H1 (cell line): Measurements from ENCODE around the gene RNF4. TPM values are rescaled to one million over a fixed set of nuclear protein-coding genes. Genes with fewer than 3 reads are reported as not detected.

Experiments used
- CTCF ChIA-PET: fragments of 300-600 bp; sonication (Branson Sonifier 250); formaldehyde crosslinking; loops from one replicate; lab custom pipeline; 2021; ENCODE audit not compliant: partially characterized antibody; lab: Charles Lee
- POLR2A ChIA-PET: fragments of 300-600 bp; sonication (Branson Sonifier 250); formaldehyde crosslinking; loops from one replicate; lab custom pipeline; 2021; ENCODE audit warnings: inconsistent platforms; ENCODE audit not compliant: partially characterized antibody; lab: Charles Lee
- DNase-seq, 2 experiments: peaks; one replicate each; pipeline versions ENCODE4 v3.0.0 to v3.0.0-alpha.2; 2010 to 2022; ENCODE audit warnings: low spot score in 2 of 2, low read depth in 1 of 2, mixed read lengths in 1 of 2
- FAIRE-seq: peaks from 2 replicates; lab custom pipeline; 2011; peaks lifted over from hg19 to GRCh38; lab: Jason Lieb, UNC
- H2AFZ ChIP-seq: 2 replicates; pipeline ENCODE4 v1.8.1; 2012; ENCODE audit warnings: low read length, inconsistent platforms
- H2AK5ac ChIP-seq: 2 replicates; pipeline ENCODE4 v1.6.1; 2013; ENCODE audit warnings: low read depth, low read length
- H2BK120ac ChIP-seq: replicated peaks from 2 replicates; pipeline ENCODE3; 2013; ENCODE audit warnings: low read depth, low read length, inconsistent platforms
- H2BK12ac ChIP-seq: 2 replicates; pipeline ENCODE4 v1.6.1; 2013; ENCODE audit warnings: low read depth, low read length
- H2BK15ac ChIP-seq: 2 replicates; pipeline ENCODE4 v1.6.1; 2013; ENCODE audit warnings: low read length
- H2BK20ac ChIP-seq: 2 replicates; pipeline ENCODE4 v1.6.1; 2013; ENCODE audit warnings: low read length
- H2BK5ac ChIP-seq: 2 replicates; pipeline ENCODE4 v1.6.1; 2013; ENCODE audit warnings: low read depth, low read length
- H3K14ac ChIP-seq: 2 replicates; pipeline ENCODE4 v1.6.1; 2013; ENCODE audit warnings: inconsistent platforms; ENCODE audit not compliant: insufficient read length
- H3K18ac ChIP-seq: 2 replicates; pipeline ENCODE4 v1.6.1; 2013; ENCODE audit warnings: low read length; ENCODE audit errors: extremely low read depth
- H3K23ac ChIP-seq: 2 replicates; pipeline ENCODE4 v1.6.1; 2013; ENCODE audit warnings: inconsistent platforms; ENCODE audit not compliant: insufficient read length
- H3K23me2 ChIP-seq: 2 replicates; pipeline ENCODE4 v1.6.1; 2013; ENCODE audit warnings: low read depth, low read length
- H3K27ac ChIP-seq: 2 replicates; pipeline ENCODE4 v1.6.1; 2011; ENCODE audit warnings: low read depth, low read length, inconsistent platforms
- H3K27me3 ChIP-seq, 4 experiments: replicated peaks in 1 of 4; 1 replicate in 1 of 4; 2 replicates in 3 of 4; pipeline versions ENCODE4 v1.6.1 to v1.8.1; 2011 to 2013; ENCODE audit warnings: low read length in 3 of 4, mild to moderate bottlenecking in 3 of 4, inconsistent platforms in 2 of 4, mixed read lengths in 2 of 4, moderate library complexity in 1 of 4; ENCODE audit not compliant: control insufficient read depth in 3 of 4, insufficient read depth in 3 of 4; ENCODE audit errors: extremely low read depth in 1 of 4
- H3K36me3 ChIP-seq, 4 experiments: 2 replicates each; pipeline versions ENCODE4 v1.6.1 to v1.8.1; 2011 to 2013; ENCODE audit warnings: mild to moderate bottlenecking in 4 of 4, low read length in 3 of 4, moderate library complexity in 2 of 4, control low read depth in 1 of 4, inconsistent platforms in 1 of 4; ENCODE audit not compliant: insufficient read depth in 4 of 4, control insufficient read depth in 2 of 4
- H3K4ac ChIP-seq: replicated peaks from 2 replicates; pipeline ENCODE3; 2013; ENCODE audit warnings: low read length, low read depth, mixed read lengths, inconsistent platforms; ENCODE audit not compliant: insufficient read length
- H3K4me1 ChIP-seq, 4 experiments: replicated peaks in 1 of 4; 1 replicate in 1 of 4; 2 replicates in 3 of 4; pipeline versions ENCODE4 v1.6.1 to v1.8.1; 2011 to 2013; ENCODE audit warnings: low read length in 3 of 4, inconsistent platforms in 2 of 4, mixed read lengths in 1 of 4; ENCODE audit not compliant: insufficient read depth in 4 of 4, control insufficient read depth in 3 of 4
- H3K4me2 ChIP-seq, 2 experiments: 2 replicates each; pipeline versions ENCODE4 v1.6.1 to v1.8.1; 2011 to 2013; ENCODE audit warnings: low read depth in 2 of 2, low read length in 2 of 2, control low read depth in 1 of 2, inconsistent platforms in 1 of 2, mild to moderate bottlenecking in 1 of 2; ENCODE audit not compliant: insufficient read depth in 1 of 2
- H3K4me3 ChIP-seq, 4 experiments: fragments of 200-600, 300-600 bp in 1 of 4; sonication (generic), shearing (Covaris generic), sonication (Bioruptor Twin) in 1 of 4; 2 replicates each; pipeline versions ENCODE4 v1.5.1 to v1.8.1; 2011 to 2016; ENCODE audit warnings: low read length in 4 of 4, low read depth in 3 of 4, control low read depth in 2 of 4, inconsistent platforms in 2 of 4, mild to moderate bottlenecking in 2 of 4, mixed read lengths in 1 of 4, moderate library complexity in 1 of 4; ENCODE audit not compliant: insufficient read depth in 2 of 4; ENCODE audit errors: extremely low read depth in 1 of 4
- H3K56ac ChIP-seq: replicated peaks from 2 replicates; pipeline ENCODE3; 2013; ENCODE audit warnings: low read depth, mild to moderate bottlenecking, mixed read lengths, low read length, inconsistent platforms; ENCODE audit not compliant: insufficient read length
- H3K79me1 ChIP-seq: 2 replicates; pipeline ENCODE4 v1.6.1; 2013; ENCODE audit warnings: low read depth, low read length, control low read depth
- H3K79me2 ChIP-seq, 2 experiments: 2 replicates each; pipeline versions ENCODE4 v1.6.1 to v1.8.1; 2012 to 2013; ENCODE audit warnings: low read length in 2 of 2, mild to moderate bottlenecking in 2 of 2, inconsistent platforms in 1 of 2; ENCODE audit not compliant: insufficient read depth in 2 of 2, control insufficient read depth in 1 of 2
- H3K9ac ChIP-seq, 4 experiments: replicated peaks in 1 of 4; 1 replicate in 1 of 4; 2 replicates in 3 of 4; pipeline versions ENCODE4 v1.6.1 to v1.8.1; 2011 to 2013; ENCODE audit warnings: low read depth in 3 of 4, low read length in 3 of 4, control low read depth in 2 of 4, mild to moderate bottlenecking in 2 of 4, moderate library complexity in 2 of 4, inconsistent platforms in 1 of 4; ENCODE audit errors: extremely low read depth in 1 of 4
- H3K9me3 ChIP-seq, 2 experiments: 2 replicates each; pipeline versions ENCODE4 v1.6.1 to v1.8.1; 2012 to 2013; ENCODE audit warnings: mild to moderate bottlenecking in 2 of 2, moderate library complexity in 2 of 2, control low read depth in 1 of 2, inconsistent platforms in 1 of 2, low read depth in 1 of 2, low read length in 1 of 2, mixed read lengths in 1 of 2; ENCODE audit not compliant: insufficient read depth in 2 of 2
- H4K20me1 ChIP-seq, 2 experiments: replicated peaks in 1 of 2; 2 replicates each; pipeline versions ENCODE3 to v1.8.1; 2011 to 2013; ENCODE audit warnings: inconsistent platforms in 2 of 2, low read length in 2 of 2, mild to moderate bottlenecking in 1 of 2; ENCODE audit not compliant: insufficient read depth in 2 of 2, control insufficient read depth in 1 of 2
- H4K5ac ChIP-seq: 2 replicates; pipeline ENCODE4 v1.6.1; 2013; ENCODE audit warnings: low read length, low read depth, mixed read lengths, inconsistent platforms; ENCODE audit not compliant: insufficient read length
- H4K8ac ChIP-seq: 2 replicates; pipeline ENCODE4 v1.8.0; 2013; ENCODE audit warnings: mild to moderate bottlenecking, moderate library complexity, low read length, inconsistent platforms; ENCODE audit not compliant: insufficient read depth; ENCODE audit errors: extremely low read depth
- H4K91ac ChIP-seq: replicated peaks from 2 replicates; pipeline ENCODE3; 2013; ENCODE audit warnings: low read length, mixed read lengths, inconsistent platforms; ENCODE audit not compliant: insufficient read length
- EGR1 ChIP-seq: IDR thresholded peaks from 2 replicates; pipeline ENCODE4 v1.6.1; 2011; ENCODE audit warnings: low read depth, low read length, borderline replicate concordance
- EZH2 ChIP-seq: fragments of 200-600 bp; sonication (generic); IDR thresholded peaks from 2 replicates; pipeline ENCODE4 v1.7.1; 2012; ENCODE audit warnings: low read depth, mild to moderate bottlenecking, moderate library complexity, low read length, inconsistent platforms; ENCODE audit not compliant: severe bottlenecking
- FOSL1 ChIP-seq: IDR thresholded peaks from 2 replicates; pipeline ENCODE4 v1.6.1; 2011; ENCODE audit warnings: mild to moderate bottlenecking, low read depth, low read length, moderate library complexity; ENCODE audit not compliant: insufficient read depth
- JUN ChIP-seq: IDR thresholded peaks from 2 replicates; pipeline ENCODE4 v1.6.1; 2011; ENCODE audit warnings: low read depth, mild to moderate bottlenecking, improper control_type of control experiment, low read length
- NRF1 ChIP-seq: IDR thresholded peaks from 2 replicates; pipeline ENCODE4 v1.6.1; 2011; ENCODE audit warnings: mild to moderate bottlenecking, low read depth, low read length, improper control_type of control experiment
- RAD21 ChIP-seq, 2 experiments: IDR thresholded peaks in 1 of 2; conservative IDR thresholded peaks in 1 of 2; 2 replicates each; pipeline ENCODE4 v1.6.1; 2011; ENCODE audit warnings: low read depth in 2 of 2, low read length in 2 of 2, improper control_type of control experiment in 1 of 2, inconsistent platforms in 1 of 2, mild to moderate bottlenecking in 1 of 2, moderate library complexity in 1 of 2
- WGBS, 2 experiments: shearing (Covaris generic) in 1 of 2; methylation state at CpG; one replicate each; pipeline versions ENCODE4 v1.1.6 to v1.1.7; 2013 to 2015; ENCODE audit warnings: low lambda C conversion rate in 2 of 2, mixed read lengths in 2 of 2, inconsistent platforms in 1 of 2, low coverage in 1 of 2, missing lambda C conversion rate in 1 of 2; ENCODE audit not compliant: insufficient replicate concordance in 2 of 2, insufficient coverage in 1 of 2, insufficient read length in 1 of 2; ENCODE audit errors: extremely low coverage in 1 of 2, missing lambda C conversion rate in 1 of 2; 5-methylcytosine and 5-hydroxymethylcytosine counted together
- polyA plus RNA-seq, 7 experiments: library from polyadenylated mRNA; depleted of rRNA in 3 of 7; stranded (reverse) in 5 of 7; unstranded in 2 of 7; fragments of >200 nt in 5 of 7; fragments of 200-250 nt in 2 of 7; gene quantifications; 1 replicate in 5 of 7; 2 replicates in 1 of 7; 4 replicates in 1 of 7; pipeline versions ENCODE4 v1.2.1 to v1.2.3, GENCODE V29; 2011 to 2013; ENCODE audit warnings: missing spikeins in 2 of 7, mixed read lengths in 2 of 7
- total RNA-seq: library from RNA; stranded (reverse); fragmentation: NEBNext Ultra II Directional; extraction: Animal tissue kit (Norgen Biotek cat#: 25700); gene quantifications from 2 replicates; pipeline ENCODE4 v1.2.1, GENCODE V29; 2021

RNF4 gene
- total and polyA plus RNA-seq, 2 of the 8 experiments (the other 6 are each of a cell fraction or from before 2014, with no cell fraction given) = 68.2 to 78.9 TPM

GRCh38 chr4:2436301-2436700 is 32.6 kb upstream of the RNF4 start:
- no peak overlapping the region for H2BK120ac ChIP-seq
- no peak overlapping the region for H2BK15ac ChIP-seq
- no peak overlapping the region for H2BK12ac ChIP-seq
- no peak overlapping the region for H4K5ac ChIP-seq
- H3K9ac ChIP-seq = no peak overlapping the region
- ChIA-PET CTCF (interaction anchor here (1.1 to 4.2 kb wide), 9 partner anchors 9 to 216 kb away, joined by 3 to 20 read pairs (median 5); no protein-coding TSS in a partner anchor), POLR2A (interaction anchor here (0.9 kb wide), 1 partner anchor 33 kb away, joined by 3 read pairs; the partner anchor contains the start of gene RNF4)
- 89% methylated on average over 10 of the region's 10 CpGs; no CpG with 5 or more reads in 1 of the 2 experiments for WGBS, 2 experiments
- no peak overlapping the region for H3K4ac ChIP-seq
- no peaks in the 10 kb centered on the region for H4K20me1 ChIP-seq
- FAIRE-seq (no peak), DNase-seq (no peak)
- H4K91ac ChIP-seq = no peak overlapping the region
- no peaks in the 10 kb centered on the region for H3K36me3 ChIP-seq
- H3K4me3 ChIP-seq = no peak overlapping the region
- H3K4me1 ChIP-seq = peaks cover 0 to 7% (median 0%) of the 10 kb centered on the region in 4 experiments; a peak in 4 of 7 replicates
- TF ChIP-seq FOSL1 (no peak), EGR1 (no peak), RAD21 (IDR thresholded peaks at IDR 0.05 in 1 of 2, conservative IDR thresholded peaks at IDR 0.05 in 1 of 2; ENCODE audit: low read depth in 2 of 2, low read length in 2 of 2) (peak; percentile 11 to 17; a peak in 1 of 4 replicates), EZH2 (no peak), NRF1 (no peak), JUN (no peak)
- no peak overlapping the region for H4K8ac ChIP-seq
- H2BK5ac ChIP-seq = no peak overlapping the region
- no peaks in the 10 kb centered on the region for H3K23me2 ChIP-seq
- no peaks in the 10 kb centered on the region for H3K79me2 ChIP-seq
- no peak overlapping the region for H2AK5ac ChIP-seq
- H3K27ac ChIP-seq = no peak overlapping the region
- no peak overlapping the region for H3K4me2 ChIP-seq
- H3K18ac ChIP-seq = no peak overlapping the region
- H3K23ac ChIP-seq = no peak overlapping the region
- no peak overlapping the region for H3K14ac ChIP-seq
- no peak overlapping the region for H2AFZ ChIP-seq
- H3K56ac ChIP-seq = no peak overlapping the region
- H3K9me3 ChIP-seq = no peaks in the 10 kb centered on the region
- no peak overlapping the region for H2BK20ac ChIP-seq
- H3K79me1 ChIP-seq = no peaks in the 10 kb centered on the region
- H3K27me3 ChIP-seq = no peaks in the 10 kb centered on the region
